22Rv1 (cell line): ENCODE results near the gene ZNF526.

Experiments
- CTCF ChIP-seq: fragments of 450-650 bp; IDR thresholded peaks from 2 replicates; pipeline ENCODE4 v1.5.1; 2017; ENCODE audit warnings: mild to moderate bottlenecking
- ZFX ChIP-seq: fragments of 450-650 bp; IDR thresholded peaks from 2 replicates; pipeline ENCODE4 v1.6.1; 2017; ENCODE audit warnings: antibody characterized with exemption, borderline replicate concordance

- TF ChIP-seq CTCF (no peak), ZFX (no peak)
These were observed 53.4 kb downstream of the ZNF526 start for GRCh38 chr19:42273407-42274064.
